GM10266 (cell line): ENCODE measurements around the gene DACH1.

Experiments used
- DNase-seq: peaks from one replicate; pipeline ENCODE4 v3.0.0; 2012; ENCODE audit errors: extremely low spot score
- TF ChIP-seq, protein P1 (sequence below): IDR thresholded peaks from 2 replicates; pipeline ENCODE4 v1.5.1; 2012; ENCODE audit warnings: mild to moderate bottlenecking, low read depth; ENCODE audit not compliant: control insufficient read depth, insufficient read depth; ENCODE audit errors: missing control alignments

The DACH1 gene

DNA sequence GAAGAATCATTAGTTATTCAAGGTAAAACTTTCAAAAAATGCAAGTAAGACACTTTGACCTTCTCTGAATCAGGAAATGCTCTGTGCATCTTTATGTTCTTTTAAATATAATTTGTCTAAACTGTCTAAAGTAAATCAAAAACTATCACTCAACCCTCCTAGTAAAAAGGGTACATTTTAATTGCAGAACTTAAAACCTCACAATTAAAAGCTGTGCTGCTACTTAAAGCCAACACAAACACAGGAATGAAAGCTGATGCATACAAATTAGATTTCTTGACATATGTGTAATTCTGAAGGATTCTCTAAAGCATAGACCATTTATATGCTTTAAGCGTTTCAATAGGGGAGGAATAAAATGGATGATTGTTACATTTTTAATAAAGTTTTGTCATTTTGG lies 58.3 kb downstream of the DACH1 start:
- no peak for DNase-seq
- TF ChIP-seq, protein P1, sequence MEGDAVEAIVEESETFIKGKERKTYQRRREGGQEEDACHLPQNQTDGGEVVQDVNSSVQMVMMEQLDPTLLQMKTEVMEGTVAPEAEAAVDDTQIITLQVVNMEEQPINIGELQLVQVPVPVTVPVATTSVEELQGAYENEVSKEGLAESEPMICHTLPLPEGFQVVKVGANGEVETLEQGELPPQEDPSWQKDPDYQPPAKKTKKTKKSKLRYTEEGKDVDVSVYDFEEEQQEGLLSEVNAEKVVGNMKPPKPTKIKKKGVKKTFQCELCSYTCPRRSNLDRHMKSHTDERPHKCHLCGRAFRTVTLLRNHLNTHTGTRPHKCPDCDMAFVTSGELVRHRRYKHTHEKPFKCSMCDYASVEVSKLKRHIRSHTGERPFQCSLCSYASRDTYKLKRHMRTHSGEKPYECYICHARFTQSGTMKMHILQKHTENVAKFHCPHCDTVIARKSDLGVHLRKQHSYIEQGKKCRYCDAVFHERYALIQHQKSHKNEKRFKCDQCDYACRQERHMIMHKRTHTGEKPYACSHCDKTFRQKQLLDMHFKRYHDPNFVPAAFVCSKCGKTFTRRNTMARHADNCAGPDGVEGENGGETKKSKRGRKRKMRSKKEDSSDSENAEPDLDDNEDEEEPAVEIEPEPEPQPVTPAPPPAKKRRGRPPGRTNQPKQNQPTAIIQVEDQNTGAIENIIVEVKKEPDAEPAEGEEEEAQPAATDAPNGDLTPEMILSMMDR = no peak

DNA sequence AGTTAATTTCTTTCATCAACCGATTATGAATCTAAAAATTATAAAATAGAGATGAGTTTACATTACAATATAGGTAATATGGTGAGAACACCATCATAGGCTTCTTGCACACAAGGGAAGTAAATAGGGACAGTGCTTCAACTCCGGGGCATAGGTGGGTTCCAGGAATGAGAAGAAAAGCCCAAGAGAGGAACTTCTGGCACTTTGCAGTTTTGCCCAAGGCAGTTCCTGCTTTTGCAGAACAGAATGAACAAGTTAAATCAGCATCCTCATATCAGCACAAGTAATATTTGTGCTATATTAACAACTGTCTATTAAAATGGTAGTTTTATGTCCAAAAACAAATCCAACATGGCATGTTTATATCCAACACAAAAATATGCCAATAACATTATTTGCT lies 60.1 kb downstream of the DACH1 start:
- TF ChIP-seq, protein P1 = no peak
- DNase-seq = no peak

DNA sequence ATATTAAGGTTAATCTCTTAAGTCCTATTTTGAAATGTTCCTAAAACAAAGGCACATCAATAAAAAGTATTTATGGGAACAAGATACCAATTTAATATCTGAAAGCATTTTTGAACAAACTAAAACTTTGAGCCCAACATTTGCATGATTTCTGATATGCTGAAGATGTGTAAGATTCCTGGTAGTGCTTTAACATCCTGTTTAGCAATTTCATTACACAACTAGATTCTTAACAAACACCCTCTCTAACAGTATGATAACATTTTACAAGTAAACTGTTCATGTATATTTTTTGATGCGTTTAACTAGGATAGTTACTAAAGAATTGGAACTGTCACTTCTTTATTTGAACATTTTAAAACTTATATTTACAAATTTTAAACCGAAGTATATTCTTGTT lies 63.9 kb downstream of the DACH1 start:
- TF ChIP-seq, protein P1 = no peak
- no peak for DNase-seq

DNA sequence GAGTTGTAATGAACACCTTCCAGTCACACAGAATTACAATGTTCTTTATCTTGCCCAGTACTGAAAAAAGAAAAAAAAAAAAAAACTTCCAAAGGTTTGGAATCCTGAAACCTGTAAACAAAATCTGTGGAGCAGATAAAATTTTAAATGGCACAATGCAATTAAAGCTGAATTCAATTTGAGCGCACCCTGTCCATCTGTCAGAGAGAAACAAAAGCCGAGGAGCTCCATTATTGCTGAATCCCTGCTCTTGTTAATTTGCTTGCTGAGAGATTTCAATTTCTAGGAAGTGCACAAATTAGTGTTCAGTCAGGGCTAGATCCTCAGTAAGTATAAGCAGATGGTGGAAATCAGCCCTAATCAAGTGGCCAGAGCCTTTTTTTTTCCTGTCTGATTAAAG lies 65.2 kb downstream of the DACH1 start:
- TF ChIP-seq, protein P1 = no peak
- DNase-seq = no peak

DNA sequence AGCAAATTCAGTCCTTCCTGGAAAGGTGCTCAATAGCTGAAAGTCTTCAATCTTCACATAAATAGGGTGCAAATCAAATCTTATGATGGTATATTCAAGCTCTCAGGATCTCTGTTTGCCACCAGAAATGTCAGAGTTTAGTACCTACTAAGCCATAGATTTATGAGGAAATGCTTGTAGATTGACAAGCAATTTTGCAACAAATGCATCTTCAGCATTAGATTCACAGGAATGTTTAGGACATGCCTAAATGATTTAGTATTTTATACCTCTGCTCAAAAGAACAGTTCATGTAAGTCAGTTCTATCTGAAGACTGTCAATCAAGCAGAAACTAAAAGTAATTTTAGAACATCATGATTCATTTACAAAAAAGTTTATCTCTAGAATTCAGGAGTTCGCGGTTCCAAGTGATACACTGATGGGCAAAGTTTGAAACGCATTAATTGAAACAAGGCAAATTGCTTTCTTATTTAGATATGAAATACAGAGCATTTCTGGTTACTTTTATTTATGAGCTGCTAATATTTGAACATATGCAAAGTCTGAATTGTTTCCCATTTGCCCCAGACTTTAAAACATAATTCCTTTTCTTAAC lies 65.7 kb downstream of the DACH1 start:
- TF ChIP-seq, protein P1 = no peak
- DNase-seq = no peak

DNA sequence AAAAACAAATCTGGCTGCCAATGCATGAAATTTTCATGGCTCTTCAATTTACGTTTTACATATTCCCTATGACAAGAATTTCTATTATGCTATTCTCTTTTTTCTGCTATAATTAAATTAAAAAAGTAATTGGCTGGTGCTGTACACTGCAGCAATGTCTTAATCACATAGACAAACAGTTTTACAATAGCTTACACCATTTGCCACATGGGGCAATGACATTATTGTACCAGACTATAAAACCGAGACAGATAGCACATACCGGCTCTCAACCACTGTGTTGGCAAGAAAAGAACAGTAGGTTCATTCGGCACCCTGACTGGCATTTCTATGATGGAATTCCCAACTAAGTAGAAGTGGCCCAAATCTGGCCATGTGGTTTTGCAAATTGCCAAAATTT lies 67.7 kb downstream of the DACH1 start:
- TF ChIP-seq, protein P1 = no peak
- DNase-seq = no peak

DNA sequence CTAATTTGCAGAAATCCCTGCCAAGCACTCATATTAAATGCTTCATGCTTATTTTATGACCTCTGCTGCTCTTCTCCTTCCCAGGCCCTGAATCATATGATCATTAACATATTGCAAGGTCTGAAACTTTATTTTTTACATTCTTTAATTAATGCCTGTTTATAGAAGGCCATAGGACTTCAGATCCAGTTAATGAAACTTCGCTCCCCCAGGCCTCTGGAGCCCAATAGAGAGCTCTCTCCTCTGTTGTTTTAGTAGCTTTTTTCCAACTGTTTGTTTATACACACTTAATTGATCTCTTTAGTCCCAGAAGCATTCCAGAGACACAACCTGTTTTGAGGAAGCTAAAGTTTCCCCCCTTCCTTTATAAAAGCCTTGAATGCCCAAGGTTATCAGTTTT lies 68.3 kb downstream of the DACH1 start:
- TF ChIP-seq, protein P1 = no peak
- DNase-seq = no peak
